Measurements from ENCODE around the gene SLC4A11.
"Not testable (repeated sequence)": the region's sequence is repeated elsewhere in the genome, so short reads cannot be mapped to it uniquely, and the experiment has no call there.

Gene SLC4A11

DNA sequence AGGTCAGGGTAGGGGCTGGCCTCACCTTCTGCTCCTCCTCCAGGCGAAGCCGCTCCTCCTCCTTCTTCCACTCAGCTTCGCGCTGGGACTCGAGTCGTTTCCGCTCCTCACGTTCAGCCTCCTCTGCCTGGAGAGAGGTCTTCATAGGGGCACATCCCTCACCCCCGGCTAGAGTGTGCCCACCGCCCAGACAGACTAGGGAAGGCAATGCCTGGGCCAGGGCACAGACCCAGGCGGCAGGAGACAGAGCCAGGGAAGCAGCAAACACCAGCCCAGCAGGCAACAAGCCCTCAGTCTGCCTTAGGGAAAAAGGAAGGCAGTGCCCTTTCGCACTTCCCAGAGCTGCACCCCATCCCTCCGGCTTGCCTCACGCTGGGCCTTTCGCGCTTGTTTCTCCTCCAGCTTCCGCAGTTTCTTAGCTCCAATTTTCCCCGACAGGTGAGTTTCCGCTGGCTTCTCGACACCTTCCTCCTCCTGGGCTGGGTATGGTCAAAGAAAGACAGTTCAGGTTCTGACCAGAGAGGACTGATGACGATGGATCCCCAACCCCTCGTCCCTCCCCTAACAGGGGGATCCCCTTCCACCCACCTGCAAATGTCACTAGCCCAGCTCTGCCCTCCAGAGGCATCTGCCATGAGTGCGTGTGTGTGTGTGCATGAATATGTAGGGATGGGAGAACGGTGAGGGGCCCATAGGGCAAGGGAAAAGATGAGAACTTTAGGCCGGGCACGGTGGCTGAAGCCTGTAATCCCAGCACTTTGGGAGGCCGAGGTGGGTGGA is 38.8 kb downstream of the SLC4A11 start:
- DNase-seq = no peak

DNA sequence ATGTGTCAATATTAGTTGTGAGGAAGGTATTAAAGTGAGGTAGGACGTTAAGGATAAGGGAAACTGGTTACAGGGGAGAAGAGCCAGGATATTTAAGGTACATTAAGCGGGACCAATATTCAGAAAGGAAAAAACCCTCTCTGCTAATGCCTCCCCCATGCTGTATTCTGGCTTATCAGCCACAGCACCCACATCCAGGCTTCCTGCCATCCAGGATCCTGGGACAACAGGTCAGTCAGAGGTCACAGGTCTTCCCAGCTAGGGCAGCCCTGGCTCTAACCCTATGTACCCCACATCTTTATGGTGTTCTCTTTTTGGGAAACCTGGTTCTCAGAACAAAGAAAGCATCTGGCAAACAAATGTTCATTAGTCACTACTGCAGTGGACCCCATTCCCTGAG is 39.8 kb downstream of the SLC4A11 start:
- no peak for DNase-seq

DNA sequence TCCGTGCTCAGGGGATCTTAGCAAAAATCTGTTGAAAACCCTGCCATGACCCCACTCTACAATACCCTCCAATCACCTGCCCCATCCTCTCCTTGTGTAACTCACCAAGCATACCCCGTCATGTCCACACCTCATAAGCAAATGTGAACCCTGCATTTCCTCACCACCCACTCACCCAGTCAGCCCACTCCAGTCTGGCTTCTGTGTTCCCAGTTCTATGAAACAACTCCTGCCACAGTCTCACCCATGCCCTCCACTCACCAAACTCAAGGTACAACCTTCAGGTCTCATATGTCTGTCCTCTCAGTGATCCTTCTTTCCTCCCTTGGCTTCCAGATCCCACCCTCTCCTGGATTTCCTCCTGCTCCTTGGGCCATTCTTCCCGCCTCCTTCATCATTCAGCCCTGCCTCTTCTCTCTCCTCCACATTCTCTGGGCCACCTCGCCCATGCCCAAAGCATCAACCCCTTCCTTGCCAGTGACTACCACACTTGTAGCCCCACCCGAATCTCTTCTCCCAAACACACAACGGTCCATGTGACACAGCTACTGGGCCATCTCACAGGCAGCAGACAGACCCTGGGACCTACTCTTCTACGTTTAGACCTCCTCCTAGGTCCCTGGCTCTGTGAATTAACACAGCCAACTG is 43.3 kb downstream of the SLC4A11 start:
- DNase-seq = no peak

DNA sequence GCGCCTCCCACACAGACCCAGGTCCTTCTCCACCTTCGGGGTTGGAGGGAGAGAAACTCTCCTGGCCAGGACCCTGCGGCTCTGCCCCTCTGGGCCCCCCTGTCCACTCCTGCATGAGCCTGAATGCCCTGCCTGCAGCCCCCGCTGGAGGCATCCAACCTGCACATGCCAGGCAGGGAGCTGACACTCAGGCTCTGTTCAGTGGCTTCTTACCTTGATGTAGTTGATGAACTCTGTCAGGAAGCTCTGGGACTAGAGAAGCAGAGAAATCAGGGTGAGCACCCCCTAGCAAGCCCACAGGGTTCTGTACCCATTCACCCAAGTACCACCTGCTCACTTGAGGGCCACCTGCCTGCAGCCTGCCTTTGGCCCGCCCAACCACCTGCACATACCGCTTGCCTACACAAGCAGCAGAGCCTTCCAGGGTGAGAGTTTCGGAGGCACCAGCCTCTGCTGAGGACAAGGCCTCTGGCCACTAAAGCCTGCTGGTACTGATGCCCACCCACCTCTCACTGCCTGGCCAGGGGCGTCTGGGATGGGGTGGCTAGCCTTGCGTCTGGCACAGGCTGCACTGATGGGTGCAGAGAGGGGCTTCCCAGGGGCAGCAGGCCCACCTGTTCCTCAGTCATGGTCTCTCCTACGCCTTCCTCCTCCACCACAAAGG is 44.2 kb downstream of the SLC4A11 start:
- no peak for DNase-seq

DNA sequence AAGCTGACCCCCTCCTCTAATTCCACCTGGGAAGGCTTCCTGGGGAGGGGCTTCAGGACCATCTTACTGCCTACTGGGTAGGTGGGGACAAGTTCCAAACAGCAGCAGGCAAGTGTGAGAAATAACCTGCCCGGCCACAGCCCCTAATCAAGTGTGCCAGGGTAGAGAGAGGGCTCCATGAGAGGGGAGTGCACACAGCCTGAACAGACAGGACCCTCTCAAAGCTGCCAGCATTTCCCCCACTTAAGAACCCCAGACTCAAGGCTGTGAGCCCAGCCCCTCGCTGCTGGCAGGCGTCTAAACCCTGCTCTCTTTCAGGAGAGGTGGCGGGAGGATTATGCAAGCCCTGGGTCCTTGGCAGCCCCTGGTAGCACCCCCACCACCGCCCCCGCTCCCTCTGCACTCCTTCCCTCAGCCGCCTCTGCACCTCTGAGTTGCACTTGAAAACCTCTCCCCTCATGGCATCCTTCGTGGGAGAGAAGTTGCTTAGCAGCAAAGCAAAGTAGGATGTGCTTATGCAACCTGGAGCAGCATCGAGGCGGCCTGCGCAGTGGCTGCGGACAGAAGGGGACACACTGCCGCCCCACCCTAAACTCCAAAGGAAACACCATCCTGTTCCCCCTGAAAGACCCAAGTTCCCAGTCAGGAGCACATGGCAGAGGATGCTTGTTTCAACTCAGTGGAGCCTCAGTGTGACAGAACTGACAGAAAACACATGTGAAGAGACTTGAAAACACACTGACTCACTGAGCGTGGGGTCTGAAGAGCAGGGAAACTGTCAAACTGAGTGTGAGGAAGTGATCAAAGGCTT is 45.0 kb downstream of the SLC4A11 start:
- no peak for DNase-seq

DNA sequence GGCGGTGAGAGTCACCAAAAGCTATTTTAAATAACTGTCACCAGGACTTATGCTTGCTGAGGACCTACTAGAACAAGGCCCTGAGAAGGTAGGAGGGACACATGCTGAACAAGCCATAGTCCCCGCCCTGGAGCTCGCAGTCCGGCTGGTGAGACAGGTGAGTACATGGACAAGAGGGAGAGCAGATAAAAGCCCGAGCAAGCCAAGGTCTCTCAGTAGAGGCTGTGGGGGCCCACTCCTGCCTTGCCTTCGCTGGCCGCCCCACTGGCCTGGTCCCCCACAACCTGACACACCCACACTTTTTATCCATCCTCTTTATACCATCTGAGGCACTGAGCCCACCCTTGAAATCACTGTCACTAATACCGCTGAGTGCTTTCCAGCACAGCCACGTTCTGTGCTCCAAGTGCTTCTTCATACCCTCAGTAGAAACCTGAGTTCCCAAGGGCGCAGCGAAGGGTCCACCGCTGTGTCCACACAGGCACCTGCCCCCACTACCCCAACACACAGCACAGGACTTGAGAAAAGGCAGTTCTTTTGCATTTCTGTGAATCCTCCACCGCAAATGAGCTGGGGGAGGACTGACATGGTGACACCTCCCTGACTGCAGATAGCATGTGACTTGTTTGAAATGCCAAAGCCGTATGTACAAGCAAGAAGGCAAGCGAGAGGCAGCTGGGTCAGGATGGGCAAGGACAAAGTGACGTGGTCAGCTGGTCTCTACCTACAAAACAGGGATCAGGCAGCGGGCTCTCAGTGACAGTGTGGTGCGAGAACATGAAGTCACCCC is 46.6 kb downstream of the SLC4A11 start:
- DNase-seq = no peak

DNA sequence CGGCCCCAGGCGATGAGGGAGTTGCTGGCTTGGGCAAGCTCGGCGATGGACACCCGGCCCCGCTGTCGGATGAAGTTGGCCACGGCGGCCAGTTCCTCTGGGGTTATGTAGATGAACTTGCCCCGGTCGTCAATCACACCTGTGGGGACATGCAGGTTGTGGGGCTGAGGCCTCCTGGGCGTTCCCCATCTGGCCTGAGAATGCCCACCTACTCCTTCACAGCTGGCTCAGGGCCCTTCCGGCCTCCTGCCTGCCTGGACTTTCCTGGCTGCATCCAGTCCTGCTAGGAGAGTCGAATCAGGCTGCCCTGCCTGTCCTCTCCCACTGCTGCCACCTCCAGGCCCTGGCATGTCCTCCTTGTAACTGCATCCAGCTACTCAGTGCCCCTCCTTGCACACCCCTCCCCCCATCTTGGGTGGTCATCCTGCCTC is 48.3 kb downstream of the SLC4A11 start:
- no peak for DNase-seq

DNA sequence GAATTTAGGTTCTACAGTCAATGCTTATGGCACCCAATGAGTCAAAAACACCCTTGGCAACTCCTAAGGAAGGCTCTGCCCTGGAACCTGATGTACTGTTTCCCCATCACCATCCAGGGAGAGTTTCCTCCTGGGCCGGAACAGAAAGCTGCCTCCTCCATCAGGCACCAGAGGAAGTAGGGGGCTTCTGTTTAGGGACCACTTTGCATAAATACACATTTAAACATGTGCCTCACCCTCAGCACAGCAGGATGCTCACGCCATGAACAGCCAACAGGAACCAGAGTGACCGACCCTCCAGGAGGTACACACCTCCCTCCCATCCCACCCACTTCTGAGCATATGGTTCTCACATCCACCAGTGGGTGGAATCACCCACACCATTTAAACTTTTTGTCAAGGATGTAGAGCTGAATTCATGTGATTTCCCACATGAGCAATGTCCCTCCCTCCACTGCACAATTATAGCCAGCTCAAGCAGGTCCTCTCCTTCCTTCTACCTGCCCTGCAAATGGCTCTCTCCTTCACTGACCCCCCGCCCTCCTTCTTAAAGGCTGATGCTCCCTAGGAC is 49.3 kb downstream of the SLC4A11 start:
- DNase-seq = no peak

DNA sequence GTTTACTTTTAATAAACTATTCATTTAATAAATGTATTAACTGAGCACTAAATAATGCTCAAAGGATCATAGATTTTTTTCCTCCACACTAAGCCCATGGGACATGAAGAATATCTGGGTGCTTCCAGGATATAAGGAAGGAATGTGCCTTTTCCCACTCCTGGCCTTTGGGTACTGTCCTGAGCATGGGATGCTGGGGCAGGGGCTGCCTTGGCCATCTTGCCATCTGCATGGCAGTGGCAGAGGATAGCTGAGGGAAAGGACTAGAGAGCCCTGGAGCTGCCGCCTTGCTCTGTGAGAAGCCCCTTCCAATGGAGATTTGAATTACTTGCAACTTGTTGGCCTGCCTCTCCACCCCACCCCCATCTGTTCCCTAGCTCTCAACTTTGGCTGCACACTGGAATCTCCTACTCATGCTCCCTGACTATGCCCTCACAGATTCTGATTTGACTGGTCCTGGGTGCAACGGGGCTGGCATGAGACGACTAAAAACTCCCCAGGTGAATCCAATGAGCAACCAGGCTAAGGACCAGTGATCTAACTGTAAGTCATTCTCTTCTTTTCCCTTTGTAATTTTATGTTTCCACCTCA is 50.1 kb downstream of the SLC4A11 start:
- no peak for DNase-seq

DNA sequence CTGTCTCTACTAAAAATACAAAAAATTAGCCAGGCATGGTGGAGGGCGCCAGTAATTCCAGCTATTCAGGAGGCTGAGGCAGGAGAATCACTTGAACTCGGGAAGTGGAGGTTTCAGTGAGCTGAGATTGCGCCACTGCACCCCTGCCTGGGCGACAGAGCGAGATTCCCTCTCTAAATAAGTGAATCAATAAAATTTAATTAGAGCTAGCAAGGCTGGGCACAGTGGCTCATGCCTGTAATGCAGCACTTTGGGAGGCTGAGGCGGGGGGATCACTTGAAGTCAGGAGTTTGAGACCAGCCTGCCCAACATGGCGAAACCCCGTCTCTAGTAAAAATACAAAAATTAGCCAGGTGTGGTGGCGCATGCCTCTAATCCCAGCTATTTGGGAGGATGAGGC is 51.1 kb downstream of the SLC4A11 start:
- DNase-seq = not testable (repeated sequence)

DNA sequence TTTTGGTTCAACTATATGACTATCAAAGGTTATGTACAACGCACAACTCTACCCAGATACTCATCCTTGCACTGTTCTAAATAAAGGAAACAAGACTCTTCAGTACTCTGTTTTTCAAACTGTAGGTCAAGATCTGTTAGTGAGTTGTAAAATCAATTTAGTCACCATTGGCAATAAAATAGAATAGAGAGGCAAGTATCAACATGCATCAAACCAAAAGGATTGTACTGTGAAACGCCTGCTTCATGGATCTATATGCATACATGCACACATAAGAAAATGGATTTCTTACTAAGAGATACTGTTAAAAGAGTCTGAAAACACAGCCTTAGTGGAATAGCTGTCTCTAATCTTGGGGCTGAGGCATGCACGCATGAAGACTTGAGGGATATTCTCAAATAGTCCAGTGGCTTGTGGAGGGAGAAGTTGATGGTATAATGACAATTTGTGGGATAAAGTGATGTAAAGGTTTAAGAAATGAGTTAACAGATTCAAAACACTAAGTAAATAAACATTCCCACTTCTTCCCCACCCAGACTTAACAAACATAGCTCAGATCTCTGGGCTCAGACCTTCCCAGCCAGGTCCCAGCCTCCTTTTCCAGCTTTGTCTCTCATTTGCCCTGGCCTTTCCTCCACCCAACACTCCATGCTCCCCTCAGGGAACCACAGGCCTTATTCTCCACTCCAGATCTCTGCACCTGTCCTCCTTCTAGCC is 54.9 kb downstream of the SLC4A11 start:
- no peak for DNase-seq

DNA sequence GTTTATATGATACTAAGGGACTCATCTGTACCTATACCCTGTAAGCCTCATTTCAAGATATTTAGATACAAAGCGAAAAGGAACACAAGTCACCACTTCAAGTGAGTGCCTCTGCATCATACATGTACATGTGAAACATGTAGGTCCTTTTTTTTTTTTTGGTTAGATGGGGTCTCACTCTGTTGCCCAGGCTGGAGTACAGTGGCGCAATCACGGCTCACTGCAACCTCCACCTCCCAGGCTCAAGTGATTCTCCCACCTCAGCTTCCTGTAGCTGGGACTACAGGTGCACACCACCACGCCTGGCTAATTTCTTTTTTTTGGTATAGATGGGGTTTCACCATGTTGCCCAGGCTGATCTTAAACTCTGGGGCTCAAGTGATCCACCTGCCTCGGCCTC is 56.6 kb downstream of the SLC4A11 start:
- DNase-seq = not testable (repeated sequence)

DNA sequence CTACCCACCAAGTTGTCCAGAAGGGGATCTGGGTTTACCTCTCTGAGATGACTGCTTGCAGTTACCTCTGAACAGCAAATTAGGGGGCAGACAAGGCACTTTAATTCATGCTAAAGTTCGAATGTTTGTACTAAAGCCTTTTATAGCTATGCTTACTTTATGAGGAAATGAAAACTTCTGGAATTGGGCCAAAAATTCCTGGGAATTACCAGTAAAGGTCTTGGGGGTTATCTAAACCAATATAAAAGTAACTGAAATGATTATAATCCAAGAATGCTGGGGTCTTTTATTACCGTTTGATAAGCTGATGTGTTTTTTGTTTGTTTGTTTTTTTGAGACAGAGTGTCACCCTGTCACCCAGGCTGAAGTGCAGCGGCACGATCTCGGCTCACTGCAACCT is 57.7 kb downstream of the SLC4A11 start:
- DNase-seq = no peak

DNA sequence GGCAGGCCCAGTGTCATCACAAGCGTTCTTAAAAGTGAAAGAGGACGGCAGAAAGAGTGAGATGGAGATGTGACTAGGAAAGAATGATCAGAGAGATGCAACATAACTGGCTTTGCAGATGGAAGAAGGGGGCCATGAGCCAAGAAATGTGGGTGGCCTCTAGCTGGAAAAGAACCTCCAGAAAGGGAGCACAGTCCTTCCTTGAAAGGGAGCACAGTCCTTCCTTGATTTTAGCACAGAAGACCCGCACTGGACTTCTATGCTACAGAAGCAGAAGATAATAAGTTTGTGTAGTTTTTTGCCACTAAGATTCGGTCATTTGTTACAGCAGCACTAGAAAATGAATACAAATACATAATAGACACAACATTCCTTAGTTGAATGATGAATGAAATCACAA is 58.7 kb downstream of the SLC4A11 start:
- DNase-seq = no peak

DNA sequence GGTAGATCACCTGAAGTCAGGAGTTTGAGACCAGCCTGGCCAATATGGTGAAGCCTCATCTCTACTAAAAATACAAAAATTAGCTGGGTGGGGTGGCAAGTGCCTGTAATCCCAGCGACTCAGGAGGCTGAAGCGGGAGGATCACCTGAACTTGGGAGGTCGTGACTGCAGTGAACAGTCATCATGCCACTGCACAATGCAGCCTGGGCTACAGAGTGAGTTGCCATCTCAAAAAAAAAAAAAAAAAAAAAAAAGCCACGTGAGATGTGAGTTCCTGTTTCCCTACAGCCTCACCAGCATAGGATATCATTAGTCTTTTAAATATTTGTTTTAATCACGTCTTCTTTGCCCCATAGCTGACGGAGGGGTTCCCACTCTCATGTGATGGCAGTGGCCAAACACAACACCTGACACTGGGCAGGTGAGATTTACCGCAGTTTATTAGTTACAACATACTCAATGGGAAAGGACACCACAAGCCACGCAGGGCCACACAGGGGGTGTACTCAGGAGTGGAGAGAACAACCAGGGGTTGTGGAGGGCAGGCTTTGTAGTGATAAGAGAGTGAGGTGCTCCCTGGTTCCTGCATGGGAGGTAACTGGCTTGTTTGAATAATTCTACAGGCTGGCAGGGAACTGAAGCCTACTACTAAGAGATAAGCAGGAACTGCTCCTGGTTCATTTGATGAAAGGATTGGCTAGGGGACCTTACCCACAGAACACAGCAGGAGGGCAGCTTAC is 61.1 kb downstream of the SLC4A11 start:
- DNase-seq = peak; percentile 55
